Measurements from ENCODE around the gene NKX6-2.

GRCh38 chr10:132793213-132793612 lies 7.3 kb upstream of the NKX6-2 start:
- TF ChIP-seq POLR2A (IDR thresholded peaks at IDR 0.05; ENCODE audit: extremely low read depth, insufficient read length) = no peak
- no peak for TF ChIP-seq MYC (IDR thresholded peaks at IDR 0.05; ENCODE audit: low read depth, low read length)
- TF ChIP-seq MAX (IDR thresholded peaks at IDR 0.05; ENCODE audit: low read depth, low read length) = no peak
- no peak for TF ChIP-seq CTCF (IDR thresholded peaks at IDR 0.05; ENCODE audit: low read depth, low read length)
